ENCODE results near the gene EBF4. TPM values are rescaled to one million over a fixed set of nuclear protein-coding genes. Genes with fewer than 3 reads are reported as not detected.

Gene EBF4
- total RNA-seq, 1 donor from 2014 or later = 11.4 TPM

DNA sequence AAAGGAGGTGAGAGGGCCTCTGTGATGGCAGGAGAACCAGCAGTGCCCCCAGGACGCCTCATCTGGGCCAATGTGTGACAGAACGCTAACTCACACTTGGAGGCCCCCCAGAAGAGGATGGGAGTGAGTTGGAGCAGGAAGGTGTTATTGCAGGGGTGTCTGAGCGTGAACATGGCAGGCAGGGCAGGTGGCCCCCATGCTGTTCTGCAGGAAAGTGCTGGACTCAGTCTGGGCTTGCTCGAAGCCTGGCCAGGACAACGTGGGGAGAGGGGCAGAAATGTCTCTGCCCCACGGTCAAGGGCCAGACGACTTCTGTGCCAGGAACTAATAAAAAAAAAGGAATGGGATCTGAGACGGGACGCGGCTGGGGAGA is 931 bp upstream of the EBF4 start:
- Mint-ChIP-seq H3K4me3 (ENCODE audit: unreplicated experiment) (peak overlapping the region; percentile 74), H3K9me3 (ENCODE audit: low read depth) (no peaks in the 10 kb centered on the region), H3K4me1 (ENCODE audit: low read depth) (peaks cover 9% of the 10 kb centered on the region), H3K36me3 (ENCODE audit: low read depth) (no peaks in the 10 kb centered on the region), H3K27me3 (ENCODE audit: low read depth) (peaks cover 33% of the 10 kb centered on the region), H3K27ac (ENCODE audit: unreplicated experiment) (no peak overlapping the region)
- TF ChIP-seq, protein P1, sequence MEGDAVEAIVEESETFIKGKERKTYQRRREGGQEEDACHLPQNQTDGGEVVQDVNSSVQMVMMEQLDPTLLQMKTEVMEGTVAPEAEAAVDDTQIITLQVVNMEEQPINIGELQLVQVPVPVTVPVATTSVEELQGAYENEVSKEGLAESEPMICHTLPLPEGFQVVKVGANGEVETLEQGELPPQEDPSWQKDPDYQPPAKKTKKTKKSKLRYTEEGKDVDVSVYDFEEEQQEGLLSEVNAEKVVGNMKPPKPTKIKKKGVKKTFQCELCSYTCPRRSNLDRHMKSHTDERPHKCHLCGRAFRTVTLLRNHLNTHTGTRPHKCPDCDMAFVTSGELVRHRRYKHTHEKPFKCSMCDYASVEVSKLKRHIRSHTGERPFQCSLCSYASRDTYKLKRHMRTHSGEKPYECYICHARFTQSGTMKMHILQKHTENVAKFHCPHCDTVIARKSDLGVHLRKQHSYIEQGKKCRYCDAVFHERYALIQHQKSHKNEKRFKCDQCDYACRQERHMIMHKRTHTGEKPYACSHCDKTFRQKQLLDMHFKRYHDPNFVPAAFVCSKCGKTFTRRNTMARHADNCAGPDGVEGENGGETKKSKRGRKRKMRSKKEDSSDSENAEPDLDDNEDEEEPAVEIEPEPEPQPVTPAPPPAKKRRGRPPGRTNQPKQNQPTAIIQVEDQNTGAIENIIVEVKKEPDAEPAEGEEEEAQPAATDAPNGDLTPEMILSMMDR (IDR thresholded peaks at IDR 0.05) = no peak
- peak; percentile 41 for DNase-seq (ENCODE audit: low spot score)

DNA sequence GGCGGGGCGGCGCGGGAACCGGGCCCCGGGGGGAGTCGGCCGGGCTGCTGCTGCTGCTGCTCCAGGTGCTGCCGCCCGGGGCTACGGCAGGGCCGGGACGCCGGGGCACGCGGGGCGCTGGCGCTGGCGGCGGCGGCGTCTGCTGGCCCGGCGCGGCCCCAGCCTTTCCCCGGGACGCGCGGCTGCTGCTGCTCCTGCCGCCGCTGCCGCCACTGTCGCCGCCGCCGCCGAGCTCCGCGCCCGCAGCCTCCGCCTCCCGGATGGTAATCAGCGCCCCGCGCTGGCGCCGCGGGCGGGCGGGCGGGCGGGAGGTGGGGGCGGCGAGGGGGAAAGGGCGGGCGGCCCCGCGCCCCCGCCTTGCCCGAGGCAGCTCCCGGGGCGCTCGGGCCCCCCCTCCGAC is 306 bp downstream of the EBF4 start:
- Mint-ChIP-seq H3K9me3 (ENCODE audit: low read depth) (no peaks in the 10 kb centered on the region), H3K27me3 (ENCODE audit: low read depth) (peaks cover 26% of the 10 kb centered on the region), H3K27ac (ENCODE audit: unreplicated experiment) (no peak overlapping the region), H3K4me1 (ENCODE audit: low read depth) (peaks cover 9% of the 10 kb centered on the region), H3K4me3 (ENCODE audit: unreplicated experiment) (no peak overlapping the region), H3K36me3 (ENCODE audit: low read depth) (no peaks in the 10 kb centered on the region)
- TF ChIP-seq, protein P1 (IDR thresholded peaks at IDR 0.05) = no peak
- no peak for DNase-seq (ENCODE audit: low spot score)

DNA sequence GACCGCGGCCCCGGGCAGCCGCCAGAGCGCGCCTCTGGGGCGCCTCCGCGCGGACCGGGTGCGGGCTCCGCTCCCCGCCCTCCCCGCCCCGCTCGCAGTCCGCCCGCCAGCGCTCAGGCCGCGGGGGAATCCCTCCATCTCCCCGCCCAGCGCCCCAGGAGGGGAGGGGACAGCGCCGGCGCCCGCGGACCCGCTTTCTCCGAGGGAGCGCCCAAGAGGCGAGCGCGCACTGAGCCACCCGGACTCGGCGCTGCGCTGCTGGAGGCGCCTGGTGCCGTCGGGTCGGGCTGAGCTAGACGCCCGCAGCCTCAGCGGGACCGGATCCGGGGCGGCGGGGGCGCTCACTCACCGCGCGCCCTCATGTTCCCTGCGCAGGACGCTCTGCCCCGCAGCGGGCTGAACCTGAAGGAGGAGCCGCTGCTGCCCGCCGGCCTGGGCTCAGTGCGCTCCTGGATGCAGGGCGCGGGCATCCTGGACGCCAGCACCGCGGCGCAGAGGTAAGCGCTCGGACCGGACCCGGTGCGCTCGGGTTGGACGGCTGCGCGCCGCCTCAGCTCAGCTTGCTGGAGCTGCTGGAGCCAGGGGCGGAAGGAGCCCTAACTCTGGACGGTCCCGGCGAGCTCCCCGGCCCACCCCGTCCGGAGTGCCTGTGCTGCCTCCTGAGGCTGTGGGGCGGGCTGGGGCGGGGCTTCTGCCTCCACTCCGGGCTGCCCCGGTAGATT is 867 bp downstream of the EBF4 start:
- Mint-ChIP-seq H3K27ac (ENCODE audit: unreplicated experiment) (no peak overlapping the region), H3K9me3 (ENCODE audit: low read depth) (no peaks in the 10 kb centered on the region), H3K27me3 (ENCODE audit: low read depth) (peaks cover 27% of the 10 kb centered on the region), H3K4me3 (ENCODE audit: unreplicated experiment) (no peak overlapping the region), H3K4me1 (ENCODE audit: low read depth) (peaks cover 9% of the 10 kb centered on the region), H3K36me3 (ENCODE audit: low read depth) (no peaks in the 10 kb centered on the region)
- peak; percentile 77 for DNase-seq (ENCODE audit: low spot score)
- TF ChIP-seq, protein P1 (IDR thresholded peaks at IDR 0.05) = no peak

DNA sequence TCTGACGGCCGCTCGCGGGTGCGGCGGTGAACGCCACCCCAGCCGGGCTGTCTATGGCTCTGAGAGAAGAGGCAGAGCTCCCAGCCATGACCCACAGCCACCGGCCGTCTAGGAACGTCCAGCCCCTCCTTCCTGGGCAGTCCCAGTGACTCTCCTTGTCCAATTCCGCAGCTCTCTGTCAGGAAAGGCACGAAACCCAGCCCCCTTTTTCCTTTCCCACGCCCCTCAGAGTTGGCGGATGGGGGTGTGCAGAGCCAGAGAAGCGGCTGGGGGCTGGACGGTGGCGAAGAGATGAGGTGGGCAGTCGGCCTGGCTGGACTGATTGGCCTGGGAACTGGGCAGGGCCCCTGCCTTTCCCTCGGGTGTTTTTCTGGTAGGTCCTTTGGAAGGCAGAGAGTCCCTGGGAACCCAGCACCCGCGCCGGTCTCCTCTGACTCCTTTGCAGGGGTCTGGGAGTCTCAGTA is 1.5 kb downstream of the EBF4 start:
- H3K36me3 Mint-ChIP-seq (ENCODE audit: low read depth) = no peaks in the 10 kb centered on the region

DNA sequence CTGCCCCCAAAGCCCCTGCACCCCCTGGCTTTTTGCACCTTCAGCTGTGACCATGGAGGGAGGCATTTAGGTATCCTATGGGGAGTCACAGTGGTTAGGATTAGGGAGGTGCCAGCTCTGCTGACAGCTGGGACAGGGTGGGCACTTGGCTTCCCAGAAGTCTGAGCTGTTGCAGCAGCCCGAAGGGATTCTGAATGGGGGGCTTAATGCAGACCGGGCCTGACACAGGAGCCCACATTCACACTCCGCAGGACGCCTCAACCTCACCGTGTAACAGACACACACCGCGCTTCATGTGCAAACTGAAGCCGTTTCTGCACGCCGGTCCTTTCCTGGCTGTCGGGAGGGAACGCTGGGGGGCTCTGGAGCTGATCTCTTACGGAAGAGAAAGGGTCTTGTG is 1.9 kb downstream of the EBF4 start:
- no peak overlapping the region for H3K27ac Mint-ChIP-seq (ENCODE audit: unreplicated experiment)
- peaks cover 33% of the 10 kb centered on the region for H3K27me3 Mint-ChIP-seq (ENCODE audit: low read depth)
- TF ChIP-seq, protein P1 (IDR thresholded peaks at IDR 0.05) = no peak
- H3K4me3 Mint-ChIP-seq (ENCODE audit: unreplicated experiment) = no peak overlapping the region
- H3K4me1 Mint-ChIP-seq (ENCODE audit: low read depth) = peaks cover 9% of the 10 kb centered on the region
- no peaks in the 10 kb centered on the region for H3K9me3 Mint-ChIP-seq (ENCODE audit: low read depth)
- peak; percentile 66 for DNase-seq (ENCODE audit: low spot score)
- H3K36me3 Mint-ChIP-seq (ENCODE audit: low read depth) = no peaks in the 10 kb centered on the region

More for the DNA sequence above, 1.5 kb downstream of the EBF4 start:
- Mint-ChIP-seq H3K4me3 (ENCODE audit: unreplicated experiment) (no peak overlapping the region), H3K27me3 (ENCODE audit: low read depth) (peaks cover 31% of the 10 kb centered on the region), H3K27ac (ENCODE audit: unreplicated experiment) (no peak overlapping the region), H3K9me3 (ENCODE audit: low read depth) (no peaks in the 10 kb centered on the region), H3K4me1 (ENCODE audit: low read depth) (peaks cover 9% of the 10 kb centered on the region)
- TF ChIP-seq, protein P1 (IDR thresholded peaks at IDR 0.05) = no peak
- peak; percentile 72 for DNase-seq (ENCODE audit: low spot score)
